OCI-M2 (cell line): ENCODE measurements around the gene CST8.

Experiments
- DNase-seq: peaks from one replicate; lab custom pipeline; 2025; ENCODE audit not compliant: unreplicated experiment; lab: John Stamatoyannopoulos, UW

CST8 gene

GRCh38 chr20:23475395-23475794, 15.5 kb upstream of the CST8 start:
- DNase-seq: no peak

GRCh38 chr20:23476015-23476754, 14.7 kb upstream of the CST8 start:
- no peak for DNase-seq

- DNase-seq: no peak
Measured at GRCh38 chr20:23477223-23477622, 13.7 kb upstream of the CST8 start.

DNA sequence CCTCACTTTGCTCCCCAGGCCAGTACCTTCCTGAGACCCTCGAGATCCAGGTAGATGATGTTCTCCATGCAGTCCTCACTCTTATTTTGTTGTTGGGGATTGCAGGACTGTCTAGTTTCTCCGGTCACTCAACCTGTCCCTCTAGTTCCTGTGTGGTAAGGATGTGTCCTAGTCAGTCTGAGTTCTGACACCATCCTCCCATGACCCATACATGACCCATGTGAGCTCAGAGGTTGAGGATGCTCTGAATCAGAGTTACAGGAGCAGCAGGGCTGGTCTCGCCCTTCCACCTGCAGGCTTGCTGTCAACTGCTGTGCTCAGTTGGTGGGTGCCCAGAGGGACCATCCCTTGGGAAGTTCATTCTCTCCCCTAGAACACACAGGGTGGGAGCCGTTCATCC, 11.9 kb upstream of the CST8 start:
- DNase-seq: no peak

DNA sequence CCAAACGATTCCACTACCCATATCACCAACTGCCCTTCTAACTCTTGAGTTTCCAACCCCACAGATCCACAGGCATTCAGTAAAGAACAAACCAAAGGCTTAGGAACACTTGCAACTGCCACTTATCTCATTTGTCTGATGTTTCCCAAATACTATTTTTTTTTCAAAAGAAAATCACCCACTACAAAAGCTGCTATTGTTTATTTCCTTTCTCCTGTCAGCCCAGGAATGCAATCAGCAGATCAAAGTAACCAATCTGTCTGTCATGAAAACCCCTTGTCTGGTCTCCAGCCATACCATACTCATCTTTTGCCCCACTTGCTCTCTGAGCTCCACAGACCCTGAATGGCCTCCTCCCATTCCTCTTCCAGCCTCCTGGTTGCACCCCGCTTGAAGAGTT, 8.8 kb upstream of the CST8 start:
- DNase-seq: no peak

DNA sequence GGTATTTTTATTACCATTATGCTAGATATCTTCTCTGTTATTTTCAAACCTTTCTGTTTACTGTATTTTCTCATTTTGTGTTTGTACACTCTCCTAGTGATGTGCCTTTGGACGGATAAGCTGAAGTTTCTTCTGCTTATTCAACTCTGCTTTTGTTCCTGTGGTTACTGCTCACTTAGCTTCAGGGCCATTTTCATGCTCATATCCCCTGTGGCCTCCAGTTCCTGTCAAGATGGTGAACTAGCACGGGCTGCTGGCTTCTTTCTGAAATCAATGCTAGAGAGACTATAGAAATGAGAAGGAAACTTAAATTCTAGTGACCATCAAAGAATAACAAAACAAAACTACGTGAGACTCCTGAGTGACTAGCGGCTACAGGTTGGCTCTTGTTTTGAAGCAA, 6.8 kb upstream of the CST8 start:
- DNase-seq: no peak

GRCh38 chr20:23488470-23488869, 2.4 kb upstream of the CST8 start:
- DNase-seq: no peak

DNA sequence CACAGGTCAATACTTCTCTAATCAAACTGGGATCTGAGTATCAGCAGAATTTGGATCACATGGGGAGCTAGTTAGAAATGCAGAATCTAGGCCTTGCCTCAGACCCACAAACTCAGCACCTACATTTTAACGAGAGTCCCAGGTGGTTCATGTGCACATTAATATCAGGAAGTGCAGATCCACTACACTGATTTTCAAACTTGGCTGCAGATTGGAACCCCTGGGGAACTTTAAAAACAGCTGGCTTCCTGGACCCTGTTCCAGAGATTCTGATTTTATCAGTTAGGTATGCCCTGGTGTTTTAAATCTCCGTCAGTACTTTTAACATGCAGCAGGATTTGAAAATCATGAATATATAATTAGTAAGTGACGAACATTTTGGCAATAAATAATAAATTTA, 1.9 kb upstream of the CST8 start:
- DNase-seq: no peak

GRCh38 chr20:23492292-23492691, 1.4 kb downstream of the CST8 start:
- no peak for DNase-seq

GRCh38 chr20:23493172-23493772, 2.4 kb downstream of the CST8 start:
- no peak for DNase-seq

GRCh38 chr20:23497536-23497935, 6.6 kb downstream of the CST8 start:
- no peak for DNase-seq

- DNase-seq: no peak
Measured at GRCh38 chr20:23501926-23502325, 11.0 kb downstream of the CST8 start.

DNA sequence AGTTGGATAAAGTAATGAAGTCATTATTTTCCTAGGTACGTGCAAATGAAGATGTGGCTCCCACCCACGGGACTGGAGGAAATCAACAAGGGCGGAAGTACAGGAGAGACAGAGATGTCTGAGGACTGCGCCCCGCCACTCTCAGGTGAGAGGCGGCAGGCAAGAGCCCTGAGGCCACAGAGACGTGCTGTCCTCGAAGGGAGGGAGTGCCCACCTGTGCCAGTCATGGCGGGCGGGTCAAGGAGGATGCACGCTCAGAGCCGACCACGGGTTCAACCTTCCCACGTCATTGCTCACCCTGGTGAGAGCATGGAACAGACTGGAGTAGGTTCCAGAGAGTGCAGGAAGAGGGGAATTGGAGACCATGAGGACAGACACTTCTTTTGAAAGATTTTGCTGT, 12.7 kb downstream of the CST8 start:
- no peak for DNase-seq

- no peak for DNase-seq
Measured at GRCh38 chr20:23507346-23507745, 16.4 kb downstream of the CST8 start.

GRCh38 chr20:23508449-23509229, 17.7 kb downstream of the CST8 start:
- no peak for DNase-seq

GRCh38 chr20:23509247-23509913, 18.5 kb downstream of the CST8 start:
- DNase-seq: no peak

DNA sequence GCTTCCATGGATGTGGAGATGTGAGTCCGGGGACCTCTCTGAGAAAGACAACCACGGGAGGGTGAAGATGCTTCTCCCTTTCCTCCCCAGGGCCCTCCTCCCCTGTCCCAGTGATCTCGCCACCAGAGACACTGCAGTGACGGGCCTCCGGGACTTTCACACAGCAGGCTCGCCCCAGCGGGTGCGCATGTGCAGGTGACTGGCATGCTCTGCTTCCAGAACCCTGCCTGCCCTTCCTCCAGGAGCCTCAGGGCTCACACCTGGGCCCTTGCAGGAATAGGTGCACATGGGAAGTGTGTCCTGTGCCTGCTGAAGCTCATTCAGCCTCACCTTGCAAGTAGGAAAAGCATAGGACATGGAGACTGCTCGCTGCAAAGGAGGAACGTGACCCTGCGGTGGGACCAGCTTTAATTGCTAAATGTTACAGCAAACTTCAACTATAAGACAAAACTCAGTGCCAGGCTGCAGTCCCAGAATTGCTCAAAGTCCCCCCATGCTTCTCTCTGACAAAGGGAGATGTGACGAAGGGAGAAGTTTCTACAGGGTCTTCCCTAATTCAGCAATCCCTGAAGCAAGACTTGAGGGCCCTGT, 19.2 kb downstream of the CST8 start:
- no peak for DNase-seq

GRCh38 chr20:23513164-23513563, 22.2 kb downstream of the CST8 start:
- DNase-seq: no peak

DNA sequence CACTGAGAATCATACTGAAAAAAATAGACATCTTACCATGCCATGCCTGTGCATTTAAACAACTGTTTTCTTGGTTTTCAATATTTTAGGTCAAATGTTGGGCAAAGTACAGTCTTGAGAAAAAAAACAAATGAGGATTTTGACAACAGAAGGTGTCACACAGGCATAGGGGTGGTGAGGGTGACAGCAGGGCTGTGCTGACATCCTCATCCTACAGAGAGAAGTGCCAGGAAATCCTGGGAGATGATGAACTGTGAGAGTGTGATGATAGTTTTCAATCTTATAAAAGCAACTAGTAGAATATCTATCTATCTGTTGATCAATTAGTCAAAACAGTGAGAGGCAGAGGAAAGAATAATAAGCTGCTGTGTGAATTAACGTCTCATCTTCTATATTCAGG, 23.9 kb downstream of the CST8 start:
- DNase-seq: no peak

- no peak for DNase-seq
Measured at GRCh38 chr20:23515250-23515939, 24.5 kb downstream of the CST8 start.

- DNase-seq: no peak
Measured at GRCh38 chr20:23517719-23518118, 26.8 kb downstream of the CST8 start.
